Embryonic facial prominence (tissue), 1 donor: ENCODE measurements around the gene EXOC7.

Source experiments
- DNase-seq: peaks from one replicate; pipeline ENCODE4 v3.0.0-alpha.2; 2016; ENCODE audit errors: extremely low spot score

EXOC7 gene

DNA sequence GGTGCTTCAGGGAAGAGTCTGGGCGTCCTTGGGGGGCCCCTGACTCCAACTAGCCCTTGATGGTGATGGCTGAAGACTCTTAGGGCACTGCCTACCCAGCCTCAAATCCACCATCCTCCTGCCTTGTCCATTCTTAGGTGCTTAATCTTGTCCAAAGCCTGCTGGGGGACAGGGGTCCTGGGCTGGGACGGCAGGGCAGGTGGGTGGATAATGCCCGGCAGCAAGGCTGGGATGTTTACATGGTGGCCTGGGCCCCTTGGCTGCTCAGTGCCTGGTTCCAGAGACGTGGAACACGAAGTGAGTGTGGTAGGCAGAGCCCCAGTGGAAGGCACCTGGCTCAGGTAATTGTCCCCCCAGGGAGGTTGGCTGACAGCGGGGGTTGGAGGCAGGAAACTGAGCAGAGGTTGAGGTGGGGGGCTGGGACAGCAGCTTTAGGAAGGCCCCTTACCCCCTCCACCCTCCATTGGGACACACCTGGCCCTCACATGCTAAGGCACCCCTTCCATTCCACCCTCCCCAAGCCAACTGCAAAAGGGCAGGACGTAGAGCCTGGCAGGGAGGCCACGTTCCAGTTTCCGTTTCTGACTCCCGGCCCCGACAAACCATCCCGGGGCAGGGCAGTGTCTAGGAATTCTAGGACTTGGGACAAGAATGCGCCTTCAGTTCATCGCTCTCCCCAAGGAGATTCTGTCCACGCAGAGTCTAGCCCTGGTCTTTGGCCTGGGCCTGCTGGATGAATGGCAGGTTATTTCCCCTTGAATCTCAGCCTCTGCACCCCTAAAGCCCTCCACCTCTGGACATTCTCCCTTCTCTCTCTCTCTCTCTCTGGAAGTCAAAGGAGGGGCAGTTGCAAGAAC lies 35.5 kb upstream of the EXOC7 start:
- DNase-seq, result no peak

DNA sequence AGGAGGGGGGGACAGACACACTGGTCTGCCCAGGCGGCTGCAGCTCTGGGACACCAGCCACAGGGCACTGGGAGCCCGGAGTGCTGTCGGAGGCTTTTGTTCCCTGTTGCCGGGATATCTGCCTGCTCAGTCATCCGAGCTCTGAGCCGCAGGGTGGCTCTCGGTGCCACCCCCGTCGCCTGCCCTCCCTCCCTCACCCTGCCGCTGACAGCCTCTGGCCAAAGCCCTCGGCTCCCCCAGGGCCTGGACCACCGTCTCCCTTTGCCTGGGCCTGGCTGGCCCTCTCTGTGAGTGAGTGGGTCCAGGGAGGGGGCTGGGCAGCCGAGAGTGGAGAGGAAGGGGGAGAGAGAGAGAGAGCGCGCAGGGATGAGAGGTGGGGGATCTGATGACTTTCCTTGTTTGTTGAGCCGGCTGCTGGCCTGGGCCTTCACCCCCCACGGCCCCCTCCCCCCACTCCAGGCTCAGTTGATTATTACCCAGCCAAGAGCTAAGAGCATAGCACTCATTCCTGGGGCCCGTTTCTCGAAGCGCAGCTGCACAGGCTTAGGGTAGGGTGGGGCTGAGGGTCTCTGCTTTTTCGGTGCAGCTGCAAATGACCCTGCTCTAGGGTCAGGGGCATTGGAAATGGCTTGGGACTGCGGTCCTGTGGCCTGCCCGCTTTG lies 34.8 kb upstream of the EXOC7 start:
- no peak for DNase-seq

DNA sequence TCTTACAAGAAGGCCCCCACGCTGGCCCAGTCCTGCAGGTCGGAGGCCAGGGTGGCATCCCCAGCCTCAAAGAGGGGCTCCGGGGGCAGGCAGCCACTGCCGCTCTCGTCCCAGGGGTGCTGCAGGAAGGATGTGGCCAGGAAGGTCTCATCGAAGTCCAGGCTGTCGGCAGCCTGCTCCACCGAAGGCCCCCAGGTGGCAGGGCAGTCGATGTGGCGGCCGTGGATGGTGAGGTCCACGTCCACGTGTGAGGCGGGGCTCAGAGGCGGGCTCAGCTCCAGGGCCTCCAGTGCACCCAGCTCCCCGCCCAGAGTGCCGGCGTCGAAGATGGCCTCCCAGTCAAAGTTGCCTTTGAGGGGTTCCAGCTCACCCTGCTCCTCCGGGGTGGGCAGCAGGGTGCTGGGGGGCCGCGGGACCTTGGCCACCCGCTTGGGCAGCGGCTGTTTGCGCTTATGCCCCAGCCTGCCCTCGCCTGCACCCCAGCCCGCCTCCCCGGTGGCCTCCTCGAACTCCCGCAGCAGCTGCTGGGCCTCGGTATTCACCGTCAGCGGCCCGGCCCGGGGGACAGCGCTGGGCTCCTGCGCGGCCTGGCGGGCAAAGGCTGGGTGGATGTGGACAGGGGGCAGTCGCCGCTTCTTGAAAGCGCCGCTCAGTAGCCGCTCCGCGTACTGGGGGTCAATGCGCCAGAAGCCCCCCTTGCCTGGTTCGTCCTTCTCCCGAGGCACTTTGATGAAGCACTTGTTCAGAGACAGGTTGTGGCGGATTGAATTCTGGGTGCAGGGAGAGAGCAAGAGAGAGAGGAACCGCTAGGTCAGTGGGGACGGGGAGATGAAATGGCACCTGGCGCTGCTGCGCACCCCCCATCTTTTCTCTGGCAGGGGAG lies 34.0 kb upstream of the EXOC7 start:
- no peak for DNase-seq

DNA sequence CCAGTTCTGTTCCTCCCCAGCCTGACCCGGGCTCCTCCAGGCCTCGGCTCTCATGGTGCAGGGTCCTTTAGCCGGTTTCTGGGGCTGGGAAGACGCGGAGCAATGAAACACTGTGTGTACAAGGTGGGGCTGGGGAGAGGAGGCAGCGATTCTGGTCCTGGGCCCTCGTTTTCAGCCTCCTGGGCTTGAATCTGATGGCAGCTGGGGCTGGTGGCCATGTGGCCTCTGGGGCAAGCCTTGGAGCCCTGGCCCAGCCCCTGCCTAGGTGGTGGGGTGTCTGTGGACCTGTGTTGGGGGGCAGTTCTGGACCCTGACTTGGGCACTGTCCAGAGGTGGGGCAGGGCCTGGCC lies 33.4 kb upstream of the EXOC7 start:
- no peak for DNase-seq

DNA sequence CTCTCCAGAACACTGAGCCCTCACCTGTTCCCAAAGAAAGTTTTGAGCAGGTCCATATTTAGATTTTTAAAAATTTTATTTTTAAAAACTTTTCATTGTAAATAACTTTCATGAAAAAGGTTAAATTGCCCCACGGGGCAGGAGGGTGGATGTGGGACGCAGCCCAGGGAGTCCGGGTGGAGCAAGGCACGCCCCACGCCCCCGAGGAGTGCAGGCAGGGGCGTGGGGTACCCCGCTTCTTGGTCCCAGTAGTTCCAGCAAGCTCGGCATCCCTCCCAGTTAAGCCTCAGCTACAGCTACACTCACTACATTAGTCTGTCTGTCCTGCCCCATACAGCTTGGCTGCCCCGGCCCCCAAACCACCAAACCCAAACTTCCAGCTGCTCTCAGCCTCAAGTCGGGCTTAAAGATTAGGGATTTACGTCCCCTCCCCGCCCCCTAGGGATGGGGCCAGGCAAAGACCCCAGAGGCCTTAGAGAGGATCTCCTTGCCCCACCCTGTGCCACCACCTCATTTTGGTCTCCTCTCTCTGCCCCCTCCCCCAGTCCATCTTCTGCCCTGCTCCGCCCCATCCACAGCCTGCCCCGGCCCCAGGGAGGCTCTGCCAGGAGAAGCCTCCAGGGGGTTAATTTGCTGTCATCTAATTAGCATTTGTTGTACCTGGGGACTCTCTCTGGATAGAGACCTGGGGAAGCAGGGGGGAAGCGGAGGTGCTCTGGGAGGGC lies 32.9 kb upstream of the EXOC7 start:
- no peak for DNase-seq

DNA sequence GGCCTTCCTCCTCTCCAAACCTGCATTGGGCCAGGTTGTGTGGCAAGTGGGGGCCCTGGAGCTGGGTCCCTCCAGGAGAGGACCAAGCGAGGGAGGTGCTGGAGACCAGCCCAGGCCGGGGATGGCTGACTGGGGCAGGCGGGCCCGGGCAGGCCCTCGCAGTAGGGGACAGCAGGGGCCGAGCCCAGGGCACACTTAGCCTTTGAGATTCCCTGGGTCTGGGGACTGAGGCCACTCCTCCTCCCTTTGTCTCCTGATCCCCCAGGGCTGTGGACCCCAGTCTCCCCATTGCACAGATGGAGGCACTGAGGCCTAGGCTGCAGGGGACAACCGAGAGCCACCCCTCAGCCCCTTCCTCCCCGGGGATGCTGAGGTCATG lies 32.2 kb upstream of the EXOC7 start:
- DNase-seq, result no peak

DNA sequence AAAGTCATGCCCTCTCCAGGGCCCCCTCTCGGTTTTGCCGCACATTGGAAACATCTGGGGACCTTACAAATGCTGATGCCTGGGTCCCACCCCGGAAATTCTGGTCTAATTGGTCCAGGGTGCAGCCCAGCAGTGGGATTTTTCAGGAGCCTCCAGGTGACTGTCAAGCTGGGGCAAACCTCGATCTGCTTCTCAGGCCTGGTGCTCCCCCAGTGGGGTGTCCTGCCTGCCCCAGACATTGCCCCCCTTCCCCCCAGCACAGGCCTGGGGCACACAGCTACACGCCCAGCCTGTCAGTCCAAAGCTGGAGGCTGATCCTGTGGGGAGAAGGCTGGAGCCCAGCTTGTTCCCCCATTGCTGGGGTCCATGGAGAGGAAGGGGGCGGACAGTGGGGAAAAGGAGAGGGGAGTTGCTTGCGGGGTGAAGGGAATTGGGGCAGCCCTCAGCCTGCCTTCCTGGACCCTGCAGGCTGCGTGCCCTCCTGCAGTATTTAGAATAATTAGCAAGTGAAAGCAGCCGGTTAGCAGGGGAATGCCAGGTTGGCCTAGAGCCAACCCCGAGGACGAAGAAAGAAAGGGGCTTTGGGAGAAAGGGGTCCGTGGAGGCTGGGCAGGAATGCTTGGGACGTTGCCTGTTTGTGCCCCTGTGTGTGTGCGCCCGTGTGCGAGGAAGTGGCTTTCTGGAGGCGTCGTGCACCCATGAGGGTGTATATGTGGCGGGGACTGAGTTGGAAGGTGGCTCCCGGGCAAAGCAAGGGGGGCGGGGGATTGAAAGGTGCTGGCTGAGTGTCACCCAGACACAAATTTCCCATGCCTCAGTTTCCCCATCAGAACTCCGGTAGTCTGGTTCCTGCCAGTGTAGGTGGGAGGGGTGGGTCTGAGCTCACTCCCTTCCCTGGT lies 31.6 kb upstream of the EXOC7 start:
- no peak for DNase-seq

DNA sequence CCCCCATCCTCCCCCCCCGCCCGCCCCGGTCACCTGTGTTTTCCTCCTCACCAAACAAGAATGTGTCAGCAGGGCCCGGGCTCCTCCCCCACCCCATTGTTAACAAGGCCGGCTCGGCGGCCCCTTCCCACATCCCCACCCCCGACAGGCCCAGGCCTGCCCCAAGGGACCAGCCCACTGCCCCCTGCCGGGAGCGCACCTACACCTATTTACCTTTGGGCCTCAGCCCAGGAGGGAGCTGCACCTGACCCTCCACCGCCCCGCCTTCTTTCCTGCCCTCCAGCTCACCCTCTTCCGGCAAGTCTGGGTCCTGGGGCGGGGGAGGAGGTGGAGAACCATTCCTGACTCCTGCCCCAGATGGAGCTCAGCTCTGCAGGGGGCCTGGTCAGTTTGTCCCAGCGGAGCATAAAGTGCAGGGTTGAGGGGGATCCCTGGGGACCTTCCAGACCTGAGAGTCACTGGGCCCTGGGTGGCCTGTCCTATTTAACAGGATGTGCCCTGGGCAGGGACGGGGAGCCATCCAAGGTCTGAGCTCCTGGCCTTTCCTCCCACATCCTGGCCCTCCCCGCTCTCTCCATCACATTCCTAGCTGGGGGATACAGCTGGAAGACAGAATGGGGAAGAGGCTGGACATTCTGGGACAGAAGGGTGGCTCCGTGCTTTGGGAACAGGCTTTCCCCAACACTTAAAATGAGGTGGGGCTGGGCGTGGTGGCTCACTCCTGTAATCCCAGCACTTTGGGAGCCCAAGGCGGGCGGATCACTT lies 29.2 kb upstream of the EXOC7 start:
- no peak for DNase-seq

DNA sequence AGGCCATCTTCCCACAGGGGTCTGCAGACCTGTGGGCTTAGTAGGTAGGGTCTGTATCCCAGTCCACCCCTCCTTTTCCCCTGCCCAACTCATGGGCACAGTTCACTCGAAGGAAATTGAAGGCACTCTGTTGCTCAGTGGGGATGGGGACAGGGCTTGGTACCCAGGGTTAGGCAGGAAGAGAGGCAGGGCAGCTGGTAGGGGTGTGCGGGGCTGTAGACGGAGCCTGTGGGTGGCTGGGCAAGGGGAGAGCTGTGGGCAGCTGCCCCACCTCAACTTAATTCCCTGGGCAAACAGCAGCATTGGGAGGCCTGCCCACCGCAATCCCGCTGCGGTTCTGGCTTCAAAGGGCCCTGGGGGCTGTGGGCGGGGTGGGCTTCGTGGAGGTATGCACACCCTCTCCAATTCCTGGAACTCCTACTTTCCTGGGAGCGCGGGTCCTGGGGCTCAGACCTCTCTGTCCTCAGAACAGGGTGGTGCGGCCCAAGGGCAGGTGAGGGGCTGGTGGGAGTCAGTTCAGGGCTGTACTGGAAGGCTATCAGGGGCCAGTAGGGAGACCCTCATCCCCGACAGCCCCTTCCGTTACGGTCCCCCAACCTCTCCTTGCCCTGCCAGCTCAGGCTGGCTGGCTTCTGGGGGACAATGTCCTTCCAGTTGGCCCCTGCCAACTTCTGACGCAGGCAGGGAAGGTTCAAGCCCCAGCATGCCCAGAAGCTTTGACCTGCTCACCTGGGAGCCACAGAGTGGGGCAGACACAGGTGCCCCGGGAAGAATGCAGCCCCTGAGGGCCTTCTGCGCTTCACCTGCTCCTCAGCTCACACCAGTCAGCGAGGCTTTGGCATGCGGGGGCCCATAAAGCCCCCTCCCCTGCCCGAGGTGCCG lies 28.3 kb upstream of the EXOC7 start:
- DNase-seq, result no peak

DNA sequence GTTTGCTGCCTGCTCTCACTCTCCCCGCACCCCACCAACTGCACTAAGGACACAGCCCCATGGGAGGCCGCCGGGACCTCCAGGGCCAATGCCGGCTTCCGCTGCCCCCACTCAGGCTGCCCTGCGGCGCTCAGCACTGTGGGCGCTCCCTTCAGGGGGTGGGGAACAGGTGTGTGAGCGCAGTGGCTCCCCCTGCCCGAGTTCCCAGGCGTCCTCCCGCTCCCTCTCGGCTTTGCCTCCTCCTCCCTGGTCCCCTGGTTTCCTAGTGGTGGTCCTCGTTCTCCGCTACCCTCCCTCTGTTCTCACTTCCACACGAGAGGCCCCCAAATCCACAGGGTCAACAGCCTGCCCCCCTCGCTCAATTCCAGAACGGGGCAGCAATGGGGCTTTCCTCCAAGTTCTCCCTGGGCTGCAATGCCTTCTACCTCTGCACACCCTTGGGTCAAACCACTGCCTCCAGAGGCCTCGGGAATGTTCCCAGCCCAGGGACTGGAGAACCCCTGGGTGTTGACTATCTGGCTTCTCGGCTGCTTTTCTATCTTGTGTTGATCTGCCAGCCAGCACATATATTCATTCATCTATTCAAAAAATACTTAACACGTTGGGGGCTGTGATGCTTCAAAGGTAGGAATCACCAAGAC lies 27.6 kb upstream of the EXOC7 start:
- no peak for DNase-seq

DNA sequence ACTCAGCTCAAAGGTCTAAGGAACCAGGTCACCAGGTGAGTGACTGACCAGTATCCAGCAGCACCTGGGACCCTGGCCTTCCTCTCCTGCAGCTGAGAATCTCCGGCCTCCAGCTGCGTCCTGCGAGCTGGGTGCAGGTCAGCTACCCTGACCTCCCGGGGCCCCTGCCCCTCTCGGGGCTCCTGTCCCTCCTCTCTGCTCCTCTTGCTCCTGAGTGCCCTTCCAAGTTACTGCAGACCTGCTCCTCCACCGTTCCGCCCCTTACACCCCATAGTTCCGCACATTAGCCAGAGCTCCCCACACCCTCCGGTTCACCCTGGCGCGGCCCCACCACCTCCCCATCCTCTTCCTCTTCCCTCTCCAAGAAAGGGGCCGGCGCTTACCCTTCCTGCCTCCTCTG lies 26.9 kb upstream of the EXOC7 start:
- no peak for DNase-seq

DNA sequence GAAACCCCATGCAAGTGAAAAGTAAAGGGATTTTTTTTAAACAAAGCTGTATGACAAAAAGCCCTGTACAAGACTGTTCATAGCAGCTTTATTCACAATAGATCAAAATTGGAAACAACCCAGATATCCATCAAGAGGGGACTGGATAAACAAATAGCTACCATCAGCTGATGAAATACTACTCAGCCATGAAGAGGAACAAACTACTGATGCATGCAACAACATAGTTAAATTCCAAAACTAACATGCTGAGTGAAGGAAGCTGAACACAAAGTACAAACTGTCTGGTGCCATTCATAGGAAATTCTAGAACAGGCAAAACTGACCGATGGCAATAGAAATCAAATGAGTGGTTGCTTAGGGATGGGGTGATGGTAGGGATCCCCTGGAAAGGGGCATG lies 22.3 kb upstream of the EXOC7 start:
- DNase-seq, result no peak

DNA sequence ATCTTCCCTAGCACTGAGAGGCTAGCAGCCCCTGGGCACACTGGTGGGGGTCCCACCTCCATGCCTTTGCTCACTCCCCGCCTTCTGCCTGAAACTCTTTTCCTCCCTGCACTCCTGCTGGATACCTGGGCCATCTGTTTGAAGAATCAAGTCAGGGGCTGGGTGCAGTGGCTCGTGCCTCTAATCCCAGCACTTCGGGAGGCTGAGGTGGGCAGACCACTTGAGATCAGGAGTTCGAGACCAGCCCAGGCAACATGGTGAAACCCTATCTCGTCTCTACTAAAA lies 21.7 kb upstream of the EXOC7 start:
- DNase-seq, result no peak

DNA sequence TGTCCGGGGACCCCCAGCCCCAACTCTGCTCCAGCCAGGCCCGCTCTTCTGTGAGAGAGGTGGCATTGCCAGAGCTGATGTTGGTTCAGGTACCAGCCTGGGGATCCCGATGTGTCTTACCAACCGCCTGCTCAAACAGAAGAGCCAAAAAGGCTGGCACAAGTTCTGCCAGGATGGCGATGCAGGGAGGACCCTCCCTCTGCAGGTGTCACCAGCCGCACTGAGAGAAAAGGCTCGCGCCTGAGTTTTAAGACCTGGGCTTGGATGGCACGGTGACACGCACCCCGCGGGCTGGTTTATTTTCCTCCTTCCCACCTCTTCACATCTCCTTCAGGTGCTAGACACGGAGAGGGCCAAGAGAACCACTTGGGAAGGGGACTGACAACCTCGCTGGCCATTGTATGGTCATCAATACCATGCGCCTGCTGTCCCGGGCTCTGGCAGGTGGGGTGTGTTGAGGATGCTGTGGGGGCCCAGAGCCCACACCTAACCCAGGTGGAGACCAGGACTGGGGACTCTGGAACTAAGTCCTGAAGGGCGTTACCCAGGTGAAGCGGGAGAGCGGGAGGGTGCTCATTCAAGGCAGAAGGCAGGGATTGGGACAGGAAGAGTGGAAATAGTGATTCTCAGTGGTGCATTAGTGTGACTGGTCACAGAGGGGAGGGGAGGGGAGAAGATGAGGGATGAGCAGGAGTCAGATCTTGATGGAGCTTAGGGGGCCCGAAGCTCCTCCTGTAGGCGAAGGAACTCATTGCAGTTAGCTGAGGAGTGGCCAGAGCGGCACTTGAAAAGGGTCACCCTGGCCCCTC lies 21.2 kb upstream of the EXOC7 start:
- DNase-seq, result no peak

DNA sequence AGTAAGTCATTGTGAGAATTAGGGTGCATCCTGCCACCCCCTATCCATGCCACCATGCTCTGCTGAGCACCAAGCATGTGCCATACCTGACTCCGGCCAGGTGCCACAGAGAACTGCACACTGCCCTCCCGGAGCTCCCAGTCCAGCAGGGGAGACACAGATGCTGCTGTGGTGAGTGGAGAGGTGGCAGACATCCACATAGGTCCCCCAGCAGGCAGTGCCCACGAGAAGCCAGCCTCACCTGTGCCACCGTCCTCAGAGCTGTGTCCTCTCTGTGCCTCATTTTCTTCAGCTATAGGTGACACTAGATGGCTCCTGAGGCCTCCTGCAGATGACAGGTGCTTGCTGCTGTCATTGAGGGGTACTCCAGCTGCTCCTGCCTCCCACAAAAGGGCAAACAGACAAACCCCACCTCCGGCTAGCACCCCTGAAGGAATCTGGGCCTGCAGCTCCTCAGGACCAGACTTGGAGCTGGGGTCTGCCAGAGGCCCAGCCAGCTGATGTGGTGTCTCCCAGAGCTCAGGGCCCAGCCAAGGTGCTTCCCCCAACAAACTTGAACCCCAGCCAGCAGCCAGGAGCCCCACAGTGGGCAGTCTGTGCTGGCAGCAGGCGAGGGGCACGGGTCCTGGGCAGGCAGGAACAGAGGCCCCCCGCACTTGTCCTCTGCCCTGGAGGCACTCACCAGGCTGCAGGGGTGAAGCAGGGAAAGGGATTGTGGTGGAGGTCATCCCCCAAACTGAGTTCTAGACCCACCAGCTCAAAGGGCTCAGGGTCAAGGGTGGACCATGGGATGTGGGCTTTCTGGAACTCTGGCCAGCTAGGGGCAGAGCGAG lies 20.4 kb upstream of the EXOC7 start:
- no peak for DNase-seq

DNA sequence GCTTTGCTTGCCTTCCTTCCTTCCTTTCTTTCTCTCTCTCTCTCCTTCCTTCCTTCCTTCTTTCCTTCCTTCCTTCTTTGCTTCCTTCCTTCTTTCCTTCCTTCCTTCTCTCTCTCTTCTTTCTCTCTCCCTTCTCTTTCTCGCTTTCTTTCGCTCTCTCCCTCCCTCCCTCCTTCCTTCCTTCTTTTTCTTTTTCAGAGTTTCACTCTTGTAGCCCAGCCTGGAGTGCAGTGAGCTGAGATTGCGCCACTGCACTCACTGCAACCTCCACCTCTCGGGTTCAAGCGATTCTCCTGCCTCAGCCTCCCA lies 19.6 kb upstream of the EXOC7 start:
- DNase-seq, result no peak

DNA sequence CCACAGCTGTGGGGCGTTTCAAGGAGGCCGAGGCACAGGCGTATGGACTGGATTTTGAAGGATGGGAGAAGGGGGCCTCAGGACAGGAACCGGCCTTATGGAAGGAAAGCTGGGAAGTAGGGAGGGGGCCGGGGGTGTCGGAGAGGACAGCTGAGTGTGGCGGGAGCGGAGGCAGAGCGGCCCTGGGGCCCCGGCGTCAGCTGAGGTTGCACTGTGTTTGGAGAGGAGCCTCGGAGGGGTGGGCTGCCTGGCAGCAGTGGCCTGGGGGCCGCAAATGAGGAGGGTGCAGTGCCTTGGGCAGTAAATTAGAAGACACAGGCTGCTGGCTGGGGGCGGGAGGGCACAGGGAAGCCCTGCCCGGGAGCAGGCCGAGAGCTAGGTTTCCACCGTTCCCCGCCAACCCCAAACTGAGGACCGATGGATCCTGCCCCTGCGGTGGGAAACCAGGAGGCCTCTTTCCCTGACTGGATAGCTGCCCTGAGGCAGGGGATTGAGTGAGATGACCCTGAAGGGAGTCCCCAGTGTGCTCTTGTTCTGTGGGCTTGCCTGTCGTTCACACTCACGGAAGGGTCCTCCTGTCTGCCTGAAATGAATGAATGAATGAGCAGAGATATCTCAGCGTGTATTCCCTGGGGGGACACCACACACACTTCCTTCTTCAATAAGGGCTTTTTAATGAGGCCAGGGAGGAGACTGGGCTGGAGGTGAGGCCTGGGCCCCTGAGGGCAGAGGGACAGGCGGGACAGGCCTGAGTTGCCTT lies 19.0 kb upstream of the EXOC7 start:
- DNase-seq, result no peak
